Ectodermal cell (in vitro differentiated cells): ENCODE measurements around the gene TAF8.
"Not testable (repeated sequence)": the region's sequence is repeated elsewhere in the genome, so short reads cannot be mapped to it uniquely, and the experiment has no call there.

Experiments
- H3K27ac ChIP-seq: 2 replicates; pipeline ENCODE4 v1.7.0; 2013; ENCODE audit warnings: mild to moderate bottlenecking, low read depth, low read length; ENCODE audit not compliant: insufficient read depth, poor library complexity, severe bottlenecking
- H3K27me3 ChIP-seq: 2 replicates; pipeline ENCODE4 v1.7.0; 2013; ENCODE audit warnings: mild to moderate bottlenecking, low read length; ENCODE audit not compliant: insufficient read depth, control insufficient read depth, poor library complexity, severe bottlenecking
- H3K36me3 ChIP-seq: one replicate; pipeline ENCODE4 v1.7.0; 2013; ENCODE audit warnings: low read length; ENCODE audit not compliant: control insufficient read depth, insufficient read depth
- H3K4me1 ChIP-seq: one replicate; pipeline ENCODE4 v1.7.0; 2013; ENCODE audit warnings: low read length; ENCODE audit not compliant: control insufficient read depth, insufficient read depth
- H3K4me3 ChIP-seq: 2 replicates; pipeline ENCODE4 v1.7.0; 2013; ENCODE audit warnings: low read depth, low read length, control low read depth; ENCODE audit not compliant: insufficient read depth
- H3K9me3 ChIP-seq: 2 replicates; pipeline ENCODE4 v1.7.0; 2013; ENCODE audit warnings: mild to moderate bottlenecking, low read length, moderate library complexity; ENCODE audit not compliant: control insufficient read depth
- WGBS, 2 experiments: methylation state at CpG; one replicate each; pipeline ENCODE4 v1.1.7; 2013; ENCODE audit warnings: missing lambda C conversion rate in 2 of 2; 5-methylcytosine and 5-hydroxymethylcytosine counted together

TAF8 gene

DNA sequence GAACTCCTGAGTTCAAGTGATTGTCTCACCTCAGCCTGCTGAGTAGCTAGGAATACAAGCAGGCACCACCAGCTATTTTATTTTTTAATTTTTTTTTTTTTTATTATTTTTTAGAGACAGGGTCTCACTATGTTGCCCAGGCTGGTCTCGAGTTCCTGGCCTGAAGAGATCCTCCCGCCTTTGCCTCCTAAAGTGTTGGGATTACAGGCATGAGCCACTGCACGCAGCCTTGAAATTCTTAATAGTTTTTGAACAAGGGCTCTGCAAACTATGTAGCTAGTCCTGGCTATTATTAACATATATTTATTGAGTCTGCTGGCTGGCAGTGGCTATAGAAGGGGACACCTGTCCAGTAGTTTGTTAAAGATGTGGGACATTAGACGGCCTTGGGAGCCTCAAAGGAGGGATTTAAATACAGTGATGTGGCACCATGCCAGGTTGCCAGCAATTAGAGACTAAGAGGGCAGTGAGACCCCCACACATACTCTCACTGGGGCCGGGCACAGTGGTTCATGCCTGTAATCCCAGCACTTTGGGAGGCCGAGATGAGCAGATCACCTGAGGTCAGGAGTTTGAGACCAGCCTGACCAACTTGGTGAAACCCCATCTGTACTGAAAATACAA, 21.1 kb upstream of the TAF8 start:
- H3K27me3 ChIP-seq = no peaks in the 10 kb centered on the region
- no peaks in the 10 kb centered on the region for H3K9me3 ChIP-seq
- WGBS, 2 experiments = 93 to 94% methylated on average over 6 of the region's 6 CpGs
- no peaks in the 10 kb centered on the region for H3K36me3 ChIP-seq
- no peak overlapping the region for H3K4me3 ChIP-seq
- H3K4me1 ChIP-seq = no peaks in the 10 kb centered on the region
- H3K27ac ChIP-seq = no peak overlapping the region

DNA sequence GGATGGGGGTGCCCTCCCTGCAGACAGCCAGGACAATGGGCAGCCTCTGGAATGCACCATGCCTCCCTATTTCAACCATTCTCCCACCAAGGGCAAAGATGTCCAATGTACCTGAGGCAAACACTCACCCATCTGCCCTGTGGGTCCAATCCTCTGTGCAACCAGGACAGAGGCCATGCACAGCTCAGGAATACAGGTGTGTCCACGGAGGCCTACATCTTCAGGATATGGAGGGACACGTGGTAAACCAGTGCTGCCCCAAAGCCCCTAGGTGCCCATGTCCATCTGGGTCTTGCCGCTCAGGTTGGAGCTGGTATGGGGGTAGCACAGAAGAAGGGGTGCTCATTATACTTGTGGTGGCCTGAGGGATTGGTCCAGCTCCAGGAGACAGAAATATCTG, 20.4 kb upstream of the TAF8 start:
- Histone ChIP-seq H3K4me1 (no peaks in the 10 kb centered on the region), H3K36me3 (no peaks in the 10 kb centered on the region), H3K4me3 (no peak overlapping the region), H3K27ac (no peak overlapping the region), H3K27me3 (no peaks in the 10 kb centered on the region), H3K9me3 (no peaks in the 10 kb centered on the region)
- WGBS, 2 experiments = 97 to 99% methylated on average over 3 of the region's 3 CpGs

DNA sequence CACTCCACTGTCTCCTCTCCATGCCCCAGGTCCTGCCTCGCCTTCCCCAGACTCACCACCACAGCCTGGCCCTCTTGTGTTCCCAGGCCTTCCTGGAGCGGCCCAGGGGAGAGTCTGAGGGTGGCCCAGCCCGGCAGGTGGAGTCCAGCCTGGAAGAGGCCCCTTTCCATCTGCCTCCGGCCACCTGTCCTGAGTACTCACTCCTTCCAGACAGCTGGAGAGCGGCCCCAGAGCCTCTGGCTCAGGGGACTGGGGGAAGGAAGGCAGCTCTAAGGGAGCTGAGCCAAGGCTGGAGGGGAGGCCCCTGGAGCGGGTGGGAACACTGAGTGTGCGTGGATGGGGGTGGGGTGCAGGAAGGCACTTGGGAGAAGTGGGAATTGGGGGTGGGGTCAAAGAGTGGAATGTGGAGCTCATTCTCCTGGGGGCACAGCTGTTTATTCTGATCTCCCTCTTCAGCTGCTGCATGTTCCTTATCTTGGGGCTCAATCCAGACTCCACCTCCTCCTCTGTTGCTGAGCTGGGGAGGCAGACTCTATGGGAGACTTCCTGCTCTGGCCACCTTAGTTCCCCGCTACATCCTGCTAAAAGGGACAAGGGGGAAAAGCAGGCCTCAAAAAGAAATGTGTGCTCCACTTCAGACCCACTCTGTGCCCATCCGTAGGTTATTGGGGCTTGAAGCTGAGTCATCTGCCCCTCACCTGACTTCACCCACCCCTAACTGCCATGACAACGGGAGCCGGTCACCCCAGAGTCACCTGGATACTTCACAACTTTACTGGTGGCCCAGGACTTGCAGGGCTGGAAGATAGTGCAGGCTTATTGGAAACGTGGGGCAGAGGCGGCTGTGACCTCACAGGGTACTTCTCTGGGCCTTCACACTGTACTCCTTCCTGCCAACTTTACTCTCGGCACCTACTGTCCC, 19.5 kb upstream of the TAF8 start:
- Histone ChIP-seq H3K4me1 (no peaks in the 10 kb centered on the region), H3K27me3 (no peaks in the 10 kb centered on the region), H3K4me3 (no peak overlapping the region), H3K27ac (no peak overlapping the region), H3K36me3 (no peaks in the 10 kb centered on the region), H3K9me3 (no peaks in the 10 kb centered on the region)
- WGBS, 2 experiments = 85% methylated on average over 14 of the region's 14 CpGs

DNA sequence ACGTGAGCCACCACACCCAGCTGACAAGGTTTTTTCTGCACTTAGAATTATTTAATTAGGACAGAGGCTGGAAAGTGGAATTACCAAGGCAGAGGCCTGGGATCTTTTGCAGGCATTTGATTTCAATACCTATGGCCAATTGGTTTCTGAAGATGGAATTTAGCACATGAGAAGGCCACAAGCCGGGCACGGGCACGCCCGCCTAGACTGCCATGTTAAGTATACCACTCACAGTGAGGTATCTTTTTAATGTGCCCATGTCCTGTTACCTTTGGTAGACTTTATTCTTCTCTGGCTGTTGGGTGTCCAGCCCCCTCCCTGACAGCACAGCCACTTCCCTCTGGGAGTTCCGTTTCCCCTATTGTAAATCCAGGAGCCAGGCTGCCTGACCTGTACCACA, 18.0 kb upstream of the TAF8 start:
- no peaks in the 10 kb centered on the region for H3K27me3 ChIP-seq
- H3K36me3 ChIP-seq = no peaks in the 10 kb centered on the region
- H3K4me1 ChIP-seq = no peaks in the 10 kb centered on the region
- H3K9me3 ChIP-seq = no peaks in the 10 kb centered on the region
- 94 to 95% methylated on average over 6 of the region's 6 CpGs for WGBS, 2 experiments
- H3K4me3 ChIP-seq = no peak overlapping the region
- H3K27ac ChIP-seq = no peak overlapping the region

DNA sequence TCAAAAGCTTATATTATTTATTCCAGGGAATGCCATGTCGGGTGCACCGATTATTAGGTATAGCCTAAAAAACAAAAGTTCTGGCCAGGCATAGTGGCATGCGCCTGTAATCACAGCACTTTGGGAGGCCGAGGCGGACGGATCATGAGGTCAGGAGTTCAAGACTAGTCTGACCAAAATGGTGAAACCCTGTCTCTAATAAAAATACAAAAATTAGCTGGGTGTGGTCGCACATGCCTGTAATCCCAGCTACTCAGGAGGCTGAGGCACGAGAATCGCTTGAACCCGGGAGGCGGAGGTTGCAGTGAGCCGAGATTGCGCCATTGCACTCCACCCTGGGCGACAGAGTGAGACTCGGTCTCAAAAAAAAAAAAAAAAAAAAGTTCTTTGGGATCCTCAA, 12.7 kb upstream of the TAF8 start:
- not testable (repeated sequence) for H3K9me3 ChIP-seq, H3K27ac ChIP-seq, H3K4me3 ChIP-seq, H3K36me3 ChIP-seq, H3K4me1 ChIP-seq, H3K27me3 ChIP-seq
- WGBS, 2 experiments = 93 to 95% methylated on average over 15 of the region's 15 CpGs

DNA sequence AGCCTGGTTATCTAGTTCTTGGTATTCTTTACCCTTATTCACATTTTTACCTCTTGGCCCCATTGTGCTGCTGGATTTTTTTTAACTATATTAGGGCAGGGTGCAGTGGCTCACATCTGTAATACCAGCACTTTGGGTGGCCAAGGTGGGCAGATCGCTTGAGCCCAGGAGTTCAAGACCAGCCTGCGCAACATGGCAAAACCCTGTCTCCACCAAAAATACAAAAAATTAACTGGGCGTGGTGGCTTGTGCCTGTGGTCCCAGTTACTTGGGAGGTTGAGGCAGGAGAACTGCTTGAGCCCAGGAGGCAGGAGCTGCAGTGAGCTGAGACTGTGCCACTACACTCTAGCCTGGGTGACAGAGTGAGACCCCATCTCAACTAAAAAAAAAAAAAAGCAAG, 12.2 kb upstream of the TAF8 start:
- H3K9me3 ChIP-seq = no peaks in the 10 kb centered on the region
- H3K4me3 ChIP-seq = no peak overlapping the region
- WGBS, 2 experiments = 94% methylated on average over 3 of the region's 3 CpGs
- H3K27me3 ChIP-seq = no peaks in the 10 kb centered on the region
- H3K4me1 ChIP-seq = peaks cover 6% of the 10 kb centered on the region
- no peaks in the 10 kb centered on the region for H3K36me3 ChIP-seq
- H3K27ac ChIP-seq = no peak overlapping the region

- Histone ChIP-seq H3K4me1 (peaks cover 6% of the 10 kb centered on the region), H3K4me3 (no peak overlapping the region), H3K9me3 (no peaks in the 10 kb centered on the region), H3K27me3 (no peaks in the 10 kb centered on the region), H3K36me3 (no peaks in the 10 kb centered on the region), H3K27ac (no peak overlapping the region)
- 90 to 91% methylated on average over 2 of the region's 2 CpGs for WGBS, 2 experiments
Observed at GRCh38 chr6:42038811-42039408, 11.4 kb upstream of the TAF8 start.

DNA sequence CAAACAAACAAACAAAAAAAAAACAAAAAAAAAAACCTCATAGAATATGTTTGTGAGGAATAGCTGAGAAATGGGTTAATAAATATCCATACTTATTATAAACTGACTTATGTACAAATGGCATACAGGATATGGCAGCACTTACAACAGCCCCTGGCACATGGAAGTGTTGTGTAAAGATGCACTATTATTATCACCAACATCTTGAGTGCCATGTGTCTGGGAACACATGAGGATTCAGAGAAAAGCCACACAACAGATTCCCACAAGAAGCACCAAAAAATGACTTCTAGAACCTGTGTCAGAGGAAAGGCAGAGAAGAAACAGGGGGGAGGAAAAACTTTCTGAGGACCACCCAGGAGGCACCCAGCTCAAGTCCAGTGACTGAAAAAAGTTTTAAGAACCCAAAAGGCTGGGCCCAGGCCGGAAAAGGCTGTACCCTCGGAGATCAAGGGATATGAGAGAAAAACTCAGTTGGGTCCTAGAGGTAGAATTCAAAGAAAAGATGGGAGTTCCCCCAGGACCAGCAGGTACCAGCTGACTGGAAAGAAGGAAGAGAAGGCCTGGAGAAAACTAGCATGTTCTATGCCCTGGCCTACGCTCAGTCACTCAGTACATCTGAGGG, 9.4 kb upstream of the TAF8 start:
- WGBS, 2 experiments = 65% methylated on average over 3 of the region's 3 CpGs
- Histone ChIP-seq H3K27ac (no peak overlapping the region), H3K4me1 (peaks cover 15% of the 10 kb centered on the region), H3K4me3 (no peak overlapping the region), H3K27me3 (peaks cover 17% of the 10 kb centered on the region), H3K9me3 (no peaks in the 10 kb centered on the region), H3K36me3 (no peaks in the 10 kb centered on the region)

DNA sequence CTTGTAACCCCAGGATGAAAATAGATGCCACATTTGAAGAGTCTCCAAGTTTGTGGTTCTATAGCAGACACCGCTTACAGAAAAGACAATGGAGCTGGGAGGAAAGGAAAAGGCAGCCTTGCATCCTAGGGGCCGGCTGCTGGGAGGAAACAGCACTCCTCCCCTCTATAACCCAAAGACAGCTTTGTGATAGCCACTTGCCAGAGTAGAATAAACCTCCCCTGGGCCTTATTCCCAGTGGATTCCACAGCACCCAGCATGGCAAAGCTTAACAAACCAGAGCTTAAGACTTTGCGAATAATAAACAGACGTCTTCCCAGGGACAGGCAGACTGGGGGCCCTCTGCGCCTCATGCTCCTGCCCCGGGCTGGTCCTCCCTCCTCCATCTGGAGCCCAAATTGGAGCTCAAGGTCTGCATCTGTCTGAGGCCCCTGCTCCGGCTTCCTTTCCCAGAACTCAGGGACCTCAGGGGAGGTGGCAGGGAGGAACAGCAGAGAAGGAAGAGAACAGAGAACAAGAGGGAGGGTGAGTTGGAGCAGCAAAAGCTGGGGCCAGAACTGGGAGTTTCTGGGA, 8.8 kb upstream of the TAF8 start:
- 54 to 57% methylated on average over 7 of the region's 7 CpGs for WGBS, 2 experiments
- peaks cover 16% of the 10 kb centered on the region for H3K4me1 ChIP-seq
- H3K4me3 ChIP-seq = no peak overlapping the region
- no peaks in the 10 kb centered on the region for H3K9me3 ChIP-seq
- no peak overlapping the region for H3K27ac ChIP-seq
- peaks cover 23% of the 10 kb centered on the region for H3K27me3 ChIP-seq
- no peaks in the 10 kb centered on the region for H3K36me3 ChIP-seq

- 92 to 94% methylated on average over 14 of the region's 14 CpGs for WGBS, 2 experiments
- peaks cover 16% of the 10 kb centered on the region for H3K4me1 ChIP-seq
- no peaks in the 10 kb centered on the region for H3K9me3 ChIP-seq
- no peak overlapping the region for H3K4me3 ChIP-seq
- H3K27ac ChIP-seq = no peak overlapping the region
- peaks cover 29% of the 10 kb centered on the region for H3K27me3 ChIP-seq
- no peaks in the 10 kb centered on the region for H3K36me3 ChIP-seq
Observed at GRCh38 chr6:42042108-42042507, 8.2 kb upstream of the TAF8 start.
